HTR-8/SVneo (cell line): ENCODE measurements around the gene MYRIP.
"Not testable (repeated sequence)": the region's sequence is repeated elsewhere in the genome, so short reads cannot be mapped to it uniquely, and the experiment has no call there.

ENCODE experiments used
- DNase-seq: peaks from one replicate; pipeline ENCODE4 v3.0.0; 2011; ENCODE audit warnings: low spot score, mixed read lengths; ENCODE audit not compliant: insufficient read length
- FAIRE-seq: peaks from 2 replicates; lab custom pipeline; 2011; peaks lifted over from hg19 to GRCh38; lab: Jason Lieb, UNC

The MYRIP gene

GRCh38 chr3:40018369-40018768 is 209.0 kb downstream of the MYRIP start:
- DNase-seq: no peak
- no peak for FAIRE-seq

- DNase-seq: no peak
- FAIRE-seq: no peak
Observed at GRCh38 chr3:40019376-40019775, 210.0 kb downstream of the MYRIP start.

- DNase-seq: no peak
- no peak for FAIRE-seq
Observed at GRCh38 chr3:40020689-40021088, 211.3 kb downstream of the MYRIP start.

- DNase-seq (no peak), FAIRE-seq (no peak)
Observed at GRCh38 chr3:40021338-40021737, 211.9 kb downstream of the MYRIP start.

GRCh38 chr3:40022297-40022827 is 213.0 kb downstream of the MYRIP start:
- no peak for FAIRE-seq
- DNase-seq: no peak

GRCh38 chr3:40024526-40024925 is 215.1 kb downstream of the MYRIP start:
- DNase-seq: no peak
- FAIRE-seq: no peak

- FAIRE-seq: not testable (repeated sequence)
Observed at GRCh38 chr3:40025892-40026291, 216.5 kb downstream of the MYRIP start.

GRCh38 chr3:40035177-40035576 is 225.8 kb downstream of the MYRIP start:
- FAIRE-seq (no peak), DNase-seq (no peak)

More at GRCh38 chr3:40025892-40026291, 216.5 kb downstream of the MYRIP start:
- not testable (repeated sequence) for DNase-seq

- FAIRE-seq: no peak
- DNase-seq: no peak
Observed at GRCh38 chr3:40037582-40037981, 228.2 kb downstream of the MYRIP start.

GRCh38 chr3:40042752-40043443 is 233.5 kb downstream of the MYRIP start:
- FAIRE-seq: no peak
- no peak for DNase-seq

GRCh38 chr3:40043444-40043755 is 234.0 kb downstream of the MYRIP start:
- FAIRE-seq (no peak), DNase-seq (no peak)

GRCh38 chr3:40044487-40044886 is 235.1 kb downstream of the MYRIP start:
- DNase-seq (no peak), FAIRE-seq (no peak)

GRCh38 chr3:40045051-40045450 is 235.6 kb downstream of the MYRIP start:
- FAIRE-seq: no peak
- no peak for DNase-seq

- no peak for FAIRE-seq
Observed at GRCh38 chr3:40046149-40046548, 236.7 kb downstream of the MYRIP start.

GRCh38 chr3:40047406-40047805 is 238.0 kb downstream of the MYRIP start:
- no peak for FAIRE-seq
- no peak for DNase-seq

More at GRCh38 chr3:40046149-40046548, 236.7 kb downstream of the MYRIP start:
- no peak for DNase-seq

GRCh38 chr3:40053663-40054062 is 244.3 kb downstream of the MYRIP start:
- no peak for FAIRE-seq

GRCh38 chr3:40054568-40055222 is 245.3 kb downstream of the MYRIP start:
- no peak for DNase-seq
- FAIRE-seq: no peak

More at GRCh38 chr3:40053663-40054062, 244.3 kb downstream of the MYRIP start:
- DNase-seq: no peak

- no peak for FAIRE-seq
- no peak for DNase-seq
Observed at GRCh38 chr3:40055361-40055760, 246.0 kb downstream of the MYRIP start.

- DNase-seq: no peak
- FAIRE-seq: no peak
Observed at GRCh38 chr3:40055956-40056355, 246.5 kb downstream of the MYRIP start.

- FAIRE-seq (no peak), DNase-seq (no peak)
Observed at GRCh38 chr3:40057077-40057476, 247.7 kb downstream of the MYRIP start.

- FAIRE-seq: no peak
- no peak for DNase-seq
Observed at GRCh38 chr3:40057786-40058185, 248.4 kb downstream of the MYRIP start.

- no peak for DNase-seq
- no peak for FAIRE-seq
Observed at GRCh38 chr3:40068636-40069035, 259.2 kb downstream of the MYRIP start.
